ENCODE results near the gene SETBP1. TPM values are rescaled to one million over a fixed set of nuclear protein-coding genes. Genes with fewer than 3 reads are reported as not detected.

The SETBP1 gene
- total RNA-seq, 4 donors from 2014 or later: 14.5 to 34.2 (median 19.3) TPM

GRCh38 chr18:44969214-44969795 lies 288.6 kb downstream of the SETBP1 start:
- ATAC-seq (ENCODE audit: low FRiP score) (no peak), DNase-seq (ENCODE audit: low spot score) (no peak)
- no peak for TF ChIP-seq CTCF (IDR thresholded peaks at IDR 0.05)

GRCh38 chr18:44973282-44973681 lies 292.6 kb downstream of the SETBP1 start:
- ATAC-seq (ENCODE audit: low FRiP score) (no peak), DNase-seq (ENCODE audit: low spot score) (no peak)
- TF ChIP-seq CTCF (IDR thresholded peaks at IDR 0.05): no peak

- ATAC-seq (ENCODE audit: low FRiP score) (no peak), DNase-seq (ENCODE audit: low spot score) (no peak)
- no peak for TF ChIP-seq CTCF (IDR thresholded peaks at IDR 0.05)
These were observed 293.5 kb downstream of the SETBP1 start for GRCh38 chr18:44974174-44974573.

GRCh38 chr18:44977856-44978255 lies 297.2 kb downstream of the SETBP1 start:
- no peak for DNase-seq (ENCODE audit: low spot score)
- ATAC-seq (ENCODE audit: low FRiP score): no peak
- TF ChIP-seq CTCF (IDR thresholded peaks at IDR 0.05): no peak

- DNase-seq (ENCODE audit: low spot score): no peak
- no peak for TF ChIP-seq CTCF (IDR thresholded peaks at IDR 0.05)
- ATAC-seq (ENCODE audit: low FRiP score): no peak
These were observed 299.1 kb downstream of the SETBP1 start for GRCh38 chr18:44979748-44980147.

DNA sequence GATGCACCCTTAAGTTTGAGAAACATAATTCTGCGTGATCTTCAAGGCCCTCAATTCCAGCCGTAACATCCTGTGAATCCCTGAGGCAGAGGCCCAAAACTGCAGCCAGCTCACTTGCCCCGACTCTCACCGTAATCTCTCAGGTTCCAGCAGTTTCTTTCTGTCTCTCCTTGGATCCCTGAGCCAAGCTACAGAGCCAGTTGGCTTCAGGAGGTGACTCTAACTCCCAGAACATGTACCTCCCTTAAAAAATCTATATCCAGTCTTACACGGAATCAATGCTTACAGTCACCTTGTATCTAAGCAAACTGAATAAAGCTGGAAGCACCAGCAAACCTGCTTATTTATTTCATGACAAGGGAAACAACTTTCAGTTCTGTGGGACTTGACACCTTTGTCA lies 300.4 kb downstream of the SETBP1 start:
- no peak for DNase-seq (ENCODE audit: low spot score)
- TF ChIP-seq CTCF (IDR thresholded peaks at IDR 0.05): no peak
- ATAC-seq (ENCODE audit: low FRiP score): no peak

GRCh38 chr18:44986933-44987332 lies 306.2 kb downstream of the SETBP1 start:
- DNase-seq (ENCODE audit: low spot score): no peak
- peak; percentile 23 for ATAC-seq (ENCODE audit: low FRiP score)
- no peak for TF ChIP-seq CTCF (IDR thresholded peaks at IDR 0.05)

All from omental fat pad (tissue), 4 donors.